ENCODE data around the gene ZNF823.

DNA sequence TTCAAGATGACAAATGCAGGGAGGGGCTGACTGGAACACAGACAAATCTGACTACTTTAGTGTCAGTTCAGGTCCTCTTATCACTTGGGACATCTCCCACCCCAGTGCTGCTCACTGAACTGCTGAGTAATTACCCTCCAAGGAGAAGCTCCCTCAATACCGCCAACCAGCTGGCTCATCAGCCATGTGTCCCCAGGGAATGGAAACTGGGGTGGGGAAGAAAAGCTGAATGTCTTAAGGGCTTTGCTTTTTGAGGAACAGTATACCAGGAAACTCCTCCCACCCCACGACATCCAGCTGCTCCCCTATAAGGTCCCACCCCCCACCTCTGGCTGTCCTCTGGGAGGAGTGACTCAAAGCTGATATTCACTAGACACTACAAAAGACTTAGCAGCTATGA is 2.0 kb downstream of the ZNF823 start:
- TF ChIP-seq, protein P1, sequence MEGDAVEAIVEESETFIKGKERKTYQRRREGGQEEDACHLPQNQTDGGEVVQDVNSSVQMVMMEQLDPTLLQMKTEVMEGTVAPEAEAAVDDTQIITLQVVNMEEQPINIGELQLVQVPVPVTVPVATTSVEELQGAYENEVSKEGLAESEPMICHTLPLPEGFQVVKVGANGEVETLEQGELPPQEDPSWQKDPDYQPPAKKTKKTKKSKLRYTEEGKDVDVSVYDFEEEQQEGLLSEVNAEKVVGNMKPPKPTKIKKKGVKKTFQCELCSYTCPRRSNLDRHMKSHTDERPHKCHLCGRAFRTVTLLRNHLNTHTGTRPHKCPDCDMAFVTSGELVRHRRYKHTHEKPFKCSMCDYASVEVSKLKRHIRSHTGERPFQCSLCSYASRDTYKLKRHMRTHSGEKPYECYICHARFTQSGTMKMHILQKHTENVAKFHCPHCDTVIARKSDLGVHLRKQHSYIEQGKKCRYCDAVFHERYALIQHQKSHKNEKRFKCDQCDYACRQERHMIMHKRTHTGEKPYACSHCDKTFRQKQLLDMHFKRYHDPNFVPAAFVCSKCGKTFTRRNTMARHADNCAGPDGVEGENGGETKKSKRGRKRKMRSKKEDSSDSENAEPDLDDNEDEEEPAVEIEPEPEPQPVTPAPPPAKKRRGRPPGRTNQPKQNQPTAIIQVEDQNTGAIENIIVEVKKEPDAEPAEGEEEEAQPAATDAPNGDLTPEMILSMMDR (IDR thresholded peaks at IDR 0.05; ENCODE audit: poor library complexity): no peak
- TF ChIP-seq EZH2 (IDR thresholded peaks at IDR 0.05; ENCODE audit: borderline replicate concordance): no peak
- no peak for TF ChIP-seq EZH2phosphoT487 (IDR thresholded peaks at IDR 0.05; ENCODE audit: low read depth, severe bottlenecking, unreplicated experiment)

Data from hepatocyte (in vitro differentiated cells).